ENCODE measurements around the gene PLA2G2A. TPM values are rescaled to one million over a fixed set of nuclear protein-coding genes. Genes with fewer than 3 reads are reported as not detected.

The PLA2G2A gene
- total RNA-seq, 1 experiment from 2014 or later: 9.2 TPM

DNA sequence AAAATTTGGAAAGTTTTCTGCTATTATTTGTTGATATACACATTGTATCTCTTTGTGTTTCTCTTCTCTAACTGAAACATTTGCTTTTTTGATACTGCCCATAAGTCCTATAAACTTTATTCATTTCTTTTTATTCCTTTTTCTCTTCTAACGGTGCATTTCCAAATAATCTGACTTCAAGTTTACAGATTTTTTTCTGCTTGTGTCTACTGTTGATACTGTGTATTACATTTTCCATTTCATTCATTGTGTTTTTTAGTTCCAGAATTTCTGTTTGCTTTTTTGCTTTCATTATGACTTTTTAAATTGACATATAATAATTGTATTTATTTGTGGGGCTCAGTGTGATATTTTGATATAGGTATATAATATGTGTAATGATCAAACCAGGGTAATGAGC is 38.3 kb upstream of the PLA2G2A start:
- POLR2A ChIA-PET: no interaction called here

DNA sequence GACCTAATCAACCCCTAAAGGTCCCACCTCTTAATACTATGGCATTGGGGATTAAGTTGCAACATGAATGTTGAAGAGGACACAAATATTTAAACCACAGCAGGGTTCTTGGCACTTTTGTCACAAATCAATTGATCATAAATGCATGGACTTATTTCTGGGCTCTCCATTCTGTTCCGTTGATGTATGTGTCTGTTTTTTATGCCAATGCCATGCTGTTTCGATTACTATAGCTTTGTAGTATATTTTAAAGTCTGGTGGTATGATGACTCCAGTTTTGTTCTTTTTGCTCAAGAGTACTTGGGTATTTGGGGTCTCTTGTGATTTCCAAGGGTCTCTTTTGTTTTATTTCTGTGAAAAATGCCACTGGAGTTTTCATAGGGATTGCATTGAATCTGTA is 34.7 kb upstream of the PLA2G2A start:
- no peak for DNase-seq
- Mint-ChIP-seq H3K27me3 (ENCODE audit: insufficient read depth, unreplicated experiment) (peaks cover 6% of the 10 kb centered on the region), H3K4me1 (ENCODE audit: low read depth, unreplicated experiment) (no peaks in the 10 kb centered on the region), H3K9me3 (ENCODE audit: unreplicated experiment) (peaks cover 67% of the 10 kb centered on the region), H3K27ac (ENCODE audit: unreplicated experiment) (no peak overlapping the region), H3K4me3 (ENCODE audit: unreplicated experiment) (no peak overlapping the region), H3K36me3 (ENCODE audit: insufficient read depth, unreplicated experiment) (no peaks in the 10 kb centered on the region)
- intact Hi-C loops (cut with micrococcal nuclease; ENCODE audit: unreplicated experiment): no loop called here
- ChIA-PET POLR2A (no interaction called here), CTCF (no interaction called here)
- no peaks in the 10 kb centered on the region for H3K4me1 ChIP-seq
- H3K36me3 ChIP-seq (ENCODE audit: control insufficient read depth, insufficient read depth, low read length): no peaks in the 10 kb centered on the region
- H3K27me3 ChIP-seq (replicated peaks; ENCODE audit: control insufficient read depth, insufficient read depth, low read length): no peaks in the 10 kb centered on the region
- no peak overlapping the region for H3K4me3 ChIP-seq (ENCODE audit: low read depth, low read length)
- H3K9me3 ChIP-seq: 0 out of 2 replicates have a peak, but pooled peaks cover 7% of the 10 kb centered on the region
- TF ChIP-seq, protein P1, sequence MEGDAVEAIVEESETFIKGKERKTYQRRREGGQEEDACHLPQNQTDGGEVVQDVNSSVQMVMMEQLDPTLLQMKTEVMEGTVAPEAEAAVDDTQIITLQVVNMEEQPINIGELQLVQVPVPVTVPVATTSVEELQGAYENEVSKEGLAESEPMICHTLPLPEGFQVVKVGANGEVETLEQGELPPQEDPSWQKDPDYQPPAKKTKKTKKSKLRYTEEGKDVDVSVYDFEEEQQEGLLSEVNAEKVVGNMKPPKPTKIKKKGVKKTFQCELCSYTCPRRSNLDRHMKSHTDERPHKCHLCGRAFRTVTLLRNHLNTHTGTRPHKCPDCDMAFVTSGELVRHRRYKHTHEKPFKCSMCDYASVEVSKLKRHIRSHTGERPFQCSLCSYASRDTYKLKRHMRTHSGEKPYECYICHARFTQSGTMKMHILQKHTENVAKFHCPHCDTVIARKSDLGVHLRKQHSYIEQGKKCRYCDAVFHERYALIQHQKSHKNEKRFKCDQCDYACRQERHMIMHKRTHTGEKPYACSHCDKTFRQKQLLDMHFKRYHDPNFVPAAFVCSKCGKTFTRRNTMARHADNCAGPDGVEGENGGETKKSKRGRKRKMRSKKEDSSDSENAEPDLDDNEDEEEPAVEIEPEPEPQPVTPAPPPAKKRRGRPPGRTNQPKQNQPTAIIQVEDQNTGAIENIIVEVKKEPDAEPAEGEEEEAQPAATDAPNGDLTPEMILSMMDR (IDR thresholded peaks at IDR 0.05; ENCODE audit: insufficient read depth in 1 of 2, low read depth in 1 of 2, low read length in 1 of 2, severe bottlenecking in 1 of 2, unreplicated experiment in 1 of 2): no peak
- no TSS peak for BruUV-seq (replicated peaks)

More for the DNA sequence above, 38.3 kb upstream of the PLA2G2A start:
- peaks cover 55% of the 10 kb centered on the region for H3K9me3 Mint-ChIP-seq (ENCODE audit: unreplicated experiment)
- H3K4me3 Mint-ChIP-seq (ENCODE audit: unreplicated experiment): no peak overlapping the region
- Histone ChIP-seq H3K9me3 (0 out of 2 replicates have a peak, but pooled peaks cover 7% of the 10 kb centered on the region), H3K27me3 (replicated peaks; ENCODE audit: control insufficient read depth, insufficient read depth, low read length) (no peaks in the 10 kb centered on the region), H3K36me3 (ENCODE audit: control insufficient read depth, insufficient read depth, low read length) (no peaks in the 10 kb centered on the region), H3K4me1 (no peaks in the 10 kb centered on the region), H3K4me3 (ENCODE audit: low read depth, low read length) (no peak overlapping the region)
- TF ChIP-seq, protein P1 (IDR thresholded peaks at IDR 0.05; ENCODE audit: insufficient read depth in 1 of 2, low read depth in 1 of 2, low read length in 1 of 2, severe bottlenecking in 1 of 2, unreplicated experiment in 1 of 2): no peak
- peaks cover 6% of the 10 kb centered on the region for H3K27me3 Mint-ChIP-seq (ENCODE audit: insufficient read depth, unreplicated experiment)
- DNase-seq: no peak
- intact Hi-C loops (cut with micrococcal nuclease; ENCODE audit: unreplicated experiment): no loop called here
- H3K27ac Mint-ChIP-seq (ENCODE audit: unreplicated experiment): no peak overlapping the region
- no peaks in the 10 kb centered on the region for H3K36me3 Mint-ChIP-seq (ENCODE audit: insufficient read depth, unreplicated experiment)
- no peaks in the 10 kb centered on the region for H3K4me1 Mint-ChIP-seq (ENCODE audit: low read depth, unreplicated experiment)
- CTCF ChIA-PET: no interaction called here
- no TSS peak for BruUV-seq (replicated peaks)

DNA sequence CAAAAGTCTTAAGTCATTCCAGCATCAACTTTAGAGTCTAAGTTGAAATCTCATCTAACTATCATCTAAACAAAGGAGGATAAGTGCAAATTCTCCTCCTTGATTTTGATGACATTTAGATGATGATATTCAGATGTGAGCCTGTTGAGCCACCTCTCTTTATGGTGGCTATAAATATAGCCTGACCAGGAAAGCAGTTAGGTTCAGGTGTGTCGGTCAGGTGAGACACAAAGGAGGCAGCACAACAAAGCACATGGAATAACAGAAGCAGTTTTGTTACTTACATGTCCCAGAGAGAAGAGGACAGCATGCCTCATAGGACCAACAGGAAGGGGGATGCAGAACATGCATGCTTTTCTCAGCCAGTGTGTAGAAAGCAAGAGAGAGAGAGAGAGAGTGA is 30.6 kb upstream of the PLA2G2A start:
- Mint-ChIP-seq H3K27ac (ENCODE audit: unreplicated experiment) (no peak overlapping the region), H3K27me3 (ENCODE audit: insufficient read depth, unreplicated experiment) (peaks cover 3% of the 10 kb centered on the region), H3K4me3 (ENCODE audit: unreplicated experiment) (no peak overlapping the region), H3K36me3 (ENCODE audit: insufficient read depth, unreplicated experiment) (no peaks in the 10 kb centered on the region), H3K9me3 (ENCODE audit: unreplicated experiment) (peaks cover 48% of the 10 kb centered on the region), H3K4me1 (ENCODE audit: low read depth, unreplicated experiment) (no peaks in the 10 kb centered on the region)
- ChIA-PET CTCF (no interaction called here), POLR2A (no interaction called here)
- intact Hi-C loops (cut with micrococcal nuclease; ENCODE audit: unreplicated experiment): no loop called here
- TF ChIP-seq, protein P1 (IDR thresholded peaks at IDR 0.05; ENCODE audit: insufficient read depth in 1 of 2, low read depth in 1 of 2, low read length in 1 of 2, severe bottlenecking in 1 of 2, unreplicated experiment in 1 of 2): no peak
- no peak overlapping the region for H3K4me3 ChIP-seq (ENCODE audit: low read depth, low read length)
- no TSS peak for BruUV-seq (replicated peaks)
- no peaks in the 10 kb centered on the region for H3K36me3 ChIP-seq (ENCODE audit: control insufficient read depth, insufficient read depth, low read length)
- no peak for DNase-seq
- H3K4me1 ChIP-seq: no peaks in the 10 kb centered on the region
- no peaks in the 10 kb centered on the region for H3K27me3 ChIP-seq (replicated peaks; ENCODE audit: control insufficient read depth, insufficient read depth, low read length)
- H3K9me3 ChIP-seq: 0 out of 2 replicates have a peak, but pooled peaks cover 7% of the 10 kb centered on the region
